ENCODE measurements around the gene KRT39. TPM values are rescaled to one million over a fixed set of nuclear protein-coding genes. Genes with fewer than 3 reads are reported as not detected.

The KRT39 gene
- total and polyA plus RNA-seq, 2 of the 13 experiments (the other 11 are each of a cell fraction or from before 2014, with no cell fraction given): 0.07 to 1.2 TPM

DNA sequence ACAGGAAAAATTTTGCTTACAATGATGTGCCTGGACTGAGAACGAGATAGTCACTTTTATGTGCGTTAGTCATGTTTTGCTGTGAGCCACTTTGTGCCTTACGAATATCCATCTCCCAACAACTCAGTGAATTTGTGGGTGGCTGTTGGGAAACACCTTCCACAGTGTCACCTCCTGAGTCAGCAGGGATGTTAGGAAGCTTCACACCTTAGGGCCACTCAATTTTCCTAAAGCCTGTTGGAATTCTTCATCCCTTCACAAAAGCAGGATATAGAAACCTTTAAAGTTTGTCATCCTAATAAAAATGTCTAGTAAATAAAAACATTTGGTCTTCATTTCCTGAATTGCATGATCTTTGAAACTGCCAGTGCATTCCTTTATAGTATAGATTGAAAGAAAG, 46.4 kb upstream of the KRT39 start (continued):
- TF ChIP-seq, protein P1, sequence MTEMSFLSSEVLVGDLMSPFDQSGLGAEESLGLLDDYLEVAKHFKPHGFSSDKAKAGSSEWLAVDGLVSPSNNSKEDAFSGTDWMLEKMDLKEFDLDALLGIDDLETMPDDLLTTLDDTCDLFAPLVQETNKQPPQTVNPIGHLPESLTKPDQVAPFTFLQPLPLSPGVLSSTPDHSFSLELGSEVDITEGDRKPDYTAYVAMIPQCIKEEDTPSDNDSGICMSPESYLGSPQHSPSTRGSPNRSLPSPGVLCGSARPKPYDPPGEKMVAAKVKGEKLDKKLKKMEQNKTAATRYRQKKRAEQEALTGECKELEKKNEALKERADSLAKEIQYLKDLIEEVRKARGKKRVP (CRISPR knock-in tag; IDR thresholded peaks at IDR 0.05): no peak
- TF ChIP-seq MAFG (CRISPR knock-in tag; IDR thresholded peaks at IDR 0.05): no peak
- no peak for TF ChIP-seq RXRB (CRISPR knock-in tag; IDR thresholded peaks at IDR 0.05; ENCODE audit: borderline replicate concordance)
- no peak for TF ChIP-seq ZNF781 (CRISPR knock-in tag; IDR thresholded peaks at IDR 0.05; ENCODE audit: borderline replicate concordance, not compliant biosample characterization)
- TF ChIP-seq ZNF777 (CRISPR knock-in tag; IDR thresholded peaks at IDR 0.05): no peak
- TF ChIP-seq SNAPC5 (CRISPR knock-in tag; IDR thresholded peaks at IDR 0.05; ENCODE audit: borderline replicate concordance): no peak
- TF ChIP-seq ZFY (CRISPR knock-in tag; IDR thresholded peaks at IDR 0.05): no peak
- TF ChIP-seq ZNF232 (CRISPR knock-in tag; IDR thresholded peaks at IDR 0.05; ENCODE audit: borderline replicate concordance): no peak

DNA sequence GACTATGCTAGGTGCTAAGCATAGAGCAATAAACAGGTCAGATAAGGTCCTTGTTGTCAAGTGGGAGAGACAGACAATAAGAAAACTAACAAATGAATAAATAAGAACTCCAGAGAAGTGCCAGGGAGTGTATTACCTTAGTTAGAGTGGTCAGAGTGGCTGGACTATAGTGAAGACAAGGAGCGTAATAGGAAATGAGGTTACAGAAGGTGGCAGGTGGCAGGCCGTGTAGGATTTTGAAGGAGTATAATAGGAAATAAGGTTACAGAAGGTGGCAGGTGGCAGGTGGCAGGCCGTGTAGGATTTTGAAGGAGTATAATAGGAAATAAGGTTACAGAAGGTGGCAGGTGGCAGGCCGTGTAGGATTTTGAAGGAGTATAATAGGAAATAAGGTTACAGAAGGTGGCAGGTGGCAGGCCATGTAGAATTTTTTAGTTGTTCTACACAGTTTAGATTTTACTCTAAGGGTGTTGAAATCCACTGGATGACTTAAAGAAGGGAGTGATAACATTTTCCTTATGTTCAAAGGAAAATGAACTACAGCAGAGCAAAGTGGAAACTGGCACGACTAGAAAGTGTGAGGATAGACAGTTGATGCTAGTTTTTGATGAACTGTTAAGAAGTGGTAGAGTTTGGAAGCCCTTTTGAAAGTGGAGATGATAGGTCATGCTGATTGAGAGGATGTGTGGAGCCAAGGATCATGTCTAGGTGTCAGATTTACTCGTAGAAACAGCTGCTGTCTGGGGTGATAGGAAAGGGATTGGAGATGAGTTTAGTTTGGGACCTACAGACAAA, 45.8 kb upstream of the KRT39 start:
- H3K4me3 ChIP-seq (replicated peaks in 1 of 3; ENCODE audit: insufficient read depth in 1 of 3, low read depth in 2 of 3, low read length in 3 of 3): no peak overlapping the region
- ATAC-seq (no peak), DNase-seq (ENCODE audit: low spot score) (no peak), FAIRE-seq (no peak)
- no peak overlapping the region for H2AFZ ChIP-seq (ENCODE audit: low read length)
- H3K9me3 ChIP-seq (ENCODE audit: low read length): no peaks in the 10 kb centered on the region
- no peaks in the 10 kb centered on the region for H3K27me3 ChIP-seq (ENCODE audit: control insufficient read depth in 1 of 2, insufficient read depth in 2 of 2, low read length in 2 of 2)
- H3K4me1 ChIP-seq (ENCODE audit: insufficient read depth, low read length): peaks cover 65% of the 10 kb centered on the region
- ChIA-PET POLR2A (no interaction called here), CTCF (ENCODE audit: low intra/inter-chr PET ratio, low total read pairs) (no interaction called here)
- in situ Hi-C loops (cut with HindIII; ENCODE audit: extremely low pct_ligation_motif_present, low pct_unique_long_range_greater_than_20kb) (no loop called here), intact Hi-C loops (cut with micrococcal nuclease; ENCODE audit: unreplicated experiment) (no loop called here)
- H4K20me1 ChIP-seq (ENCODE audit: insufficient read depth, low read length): no peaks in the 10 kb centered on the region
- BruUV-seq (replicated peaks): no TSS peak
- no peaks in the 10 kb centered on the region for H3K79me2 ChIP-seq (ENCODE audit: insufficient read depth, low read length)
- H3K4me2 ChIP-seq (ENCODE audit: low read depth, low read length): no peak overlapping the region
- 87% methylated on average over 6 of the region's 6 CpGs for WGBS (ENCODE audit: low lambda C conversion rate)
- no peaks in the 10 kb centered on the region for H3K36me3 ChIP-seq (replicated peaks in 1 of 2; ENCODE audit: control insufficient read depth in 1 of 2, insufficient read depth in 2 of 2, low read length in 2 of 2)
- no peak overlapping the region for H3K9ac ChIP-seq (ENCODE audit: insufficient read depth, low read depth, low read length)
- H3K27ac ChIP-seq (ENCODE audit: extremely low read length, insufficient read depth, low read length): no peak overlapping the region
- TF ChIP-seq ZNF772 (CRISPR knock-in tag; IDR thresholded peaks at IDR 0.05) (no peak), THAP9 (CRISPR knock-in tag; IDR thresholded peaks at IDR 0.05; ENCODE audit: borderline replicate concordance) (no peak), THRA (CRISPR knock-in tag; IDR thresholded peaks at IDR 0.05; ENCODE audit: borderline replicate concordance) (no peak), RFXAP (CRISPR knock-in tag; IDR thresholded peaks at IDR 0.05; ENCODE audit: borderline replicate concordance) (no peak), TAF15 (IDR thresholded peaks at IDR 0.05; ENCODE audit: low read depth, low read length, poor library complexity, severe bottlenecking) (no peak)
- TF ChIP-seq, protein P2, sequence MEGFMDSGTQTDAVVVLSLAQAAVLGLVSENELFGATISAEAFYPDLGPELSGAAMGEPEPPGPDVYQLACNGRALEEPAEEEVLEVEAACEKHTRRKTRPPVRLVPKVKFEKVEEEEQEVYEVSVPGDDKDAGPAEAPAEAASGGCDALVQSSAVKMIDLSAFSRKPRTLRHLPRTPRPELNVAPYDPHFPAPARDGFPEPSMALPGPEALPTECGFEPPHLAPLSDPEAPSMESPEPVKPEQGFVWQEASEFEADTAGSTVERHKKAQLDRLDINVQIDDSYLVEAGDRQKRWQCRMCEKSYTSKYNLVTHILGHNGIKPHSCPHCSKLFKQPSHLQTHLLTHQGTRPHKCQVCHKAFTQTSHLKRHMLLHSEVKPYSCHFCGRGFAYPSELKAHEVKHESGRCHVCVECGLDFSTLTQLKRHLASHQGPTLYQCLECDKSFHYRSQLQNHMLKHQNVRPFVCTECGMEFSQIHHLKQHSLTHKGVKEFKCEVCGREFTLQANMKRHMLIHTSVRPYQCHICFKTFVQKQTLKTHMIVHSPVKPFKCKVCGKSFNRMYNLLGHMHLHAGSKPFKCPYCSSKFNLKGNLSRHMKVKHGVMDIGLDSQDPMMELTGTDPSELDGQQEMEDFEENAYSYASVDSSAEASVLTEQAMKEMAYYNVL (CRISPR knock-in tag; IDR thresholded peaks at IDR 0.05; ENCODE audit: borderline replicate concordance): no peak

Measured in HepG2 (cell line).